Measurements from ENCODE around the gene BMX.

BMX gene

DNA sequence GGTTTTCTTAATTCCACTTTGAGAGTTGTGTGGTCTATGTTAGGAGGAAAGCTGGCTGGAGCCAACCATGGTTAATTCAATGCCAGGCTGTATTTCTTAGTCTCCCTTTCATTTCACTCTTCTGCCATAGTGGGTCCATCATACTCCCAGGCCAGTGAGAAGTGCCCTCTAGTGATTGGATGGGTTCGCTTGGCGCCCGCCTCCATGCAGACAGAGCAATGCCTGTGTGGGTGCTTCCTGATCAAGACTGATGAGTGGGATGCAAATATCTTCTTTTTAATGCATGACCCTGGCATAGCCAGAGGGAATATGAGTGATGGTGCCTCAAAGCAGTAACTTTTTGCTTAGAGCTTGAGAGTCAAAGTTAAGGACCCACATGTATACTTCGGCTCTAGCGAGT is 6.4 kb downstream of the BMX start:
- no peak for DNase-seq (ENCODE audit: low read depth)

DNA sequence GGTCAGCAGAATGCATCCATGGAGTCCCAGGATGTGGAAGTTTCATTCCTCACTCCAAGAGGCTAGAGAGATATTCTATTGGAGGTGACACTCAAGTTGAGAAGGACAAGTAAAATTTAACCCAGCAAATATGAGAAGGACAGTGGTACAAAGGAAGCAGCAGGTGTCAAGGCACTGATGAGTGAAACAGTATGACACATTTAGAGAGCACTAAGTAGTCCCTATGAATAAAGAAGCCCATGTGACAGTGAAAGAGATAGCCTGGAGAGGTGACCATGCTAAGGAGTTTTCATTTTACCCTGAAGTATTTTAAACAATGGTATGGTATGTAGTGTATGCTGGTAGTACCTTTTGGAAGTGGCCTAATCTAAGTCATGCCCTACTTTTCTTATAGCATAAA is 9.2 kb downstream of the BMX start:
- no peak for DNase-seq (ENCODE audit: low read depth)

DNA sequence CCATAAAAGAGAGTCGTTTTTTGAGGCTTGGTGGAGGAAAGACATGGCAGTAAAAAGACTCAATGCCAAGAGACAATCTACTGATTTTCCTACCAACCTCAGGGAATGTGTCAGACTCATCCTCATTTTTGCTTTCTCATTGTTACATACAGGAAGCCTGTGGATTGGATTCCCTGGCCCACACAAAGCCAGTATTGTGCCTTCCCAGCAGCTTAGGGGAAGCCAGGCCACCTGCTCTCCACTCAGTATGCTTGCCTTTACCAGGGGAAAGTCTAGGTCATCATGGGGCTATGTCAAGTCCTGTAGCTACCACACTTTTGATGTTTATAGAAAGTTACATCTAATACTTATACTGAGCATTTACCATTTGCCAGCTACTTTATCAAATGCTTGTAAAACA is 11.0 kb downstream of the BMX start:
- no peak for DNase-seq (ENCODE audit: low read depth)

DNA sequence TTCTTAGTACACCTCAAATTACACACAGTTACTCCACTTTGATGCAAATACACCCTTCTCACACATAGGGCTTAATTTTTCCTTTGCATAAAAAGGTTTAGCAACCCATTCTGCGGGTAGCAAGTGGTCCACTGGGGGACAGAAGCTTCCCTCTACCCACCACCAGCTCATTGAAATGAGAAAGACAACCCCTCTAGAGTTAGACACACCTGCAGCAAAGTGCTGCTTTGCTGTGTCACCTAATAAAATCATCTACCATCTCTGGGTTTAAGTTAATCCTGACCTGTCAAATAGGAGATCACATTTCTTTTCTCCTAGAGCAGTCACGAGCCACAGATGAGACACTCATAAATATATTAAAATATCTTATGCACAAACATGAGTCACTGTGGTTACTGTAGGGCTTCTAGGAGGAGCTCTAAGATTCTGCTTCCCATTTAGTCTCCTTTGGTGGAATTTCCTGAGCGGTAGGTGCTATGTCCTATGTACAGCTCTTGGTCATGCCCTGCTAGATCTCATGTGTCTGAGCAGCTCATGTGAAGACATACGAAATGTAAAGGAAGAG is 11.9 kb downstream of the BMX start:
- DNase-seq (ENCODE audit: low read depth) = no peak

DNA sequence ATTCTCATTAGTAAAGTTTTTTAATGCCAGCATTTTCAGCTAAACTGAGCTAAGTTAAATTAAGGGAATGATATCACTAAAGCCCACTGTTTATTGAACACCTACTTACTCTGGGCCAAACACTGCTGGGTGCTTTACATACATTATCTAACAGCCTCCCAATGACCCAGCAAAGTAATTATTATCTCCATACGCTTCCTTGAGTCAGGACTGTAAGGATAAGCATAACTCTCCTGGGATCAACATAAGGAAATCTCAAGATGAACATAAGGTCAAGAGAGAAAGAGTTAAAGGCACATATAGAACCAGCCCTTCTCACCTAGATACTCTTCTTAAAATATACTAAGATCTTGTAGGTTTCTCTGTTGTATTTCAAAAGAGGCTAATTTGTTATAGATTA is 13.7 kb downstream of the BMX start:
- DNase-seq (ENCODE audit: low read depth) = no peak

DNA sequence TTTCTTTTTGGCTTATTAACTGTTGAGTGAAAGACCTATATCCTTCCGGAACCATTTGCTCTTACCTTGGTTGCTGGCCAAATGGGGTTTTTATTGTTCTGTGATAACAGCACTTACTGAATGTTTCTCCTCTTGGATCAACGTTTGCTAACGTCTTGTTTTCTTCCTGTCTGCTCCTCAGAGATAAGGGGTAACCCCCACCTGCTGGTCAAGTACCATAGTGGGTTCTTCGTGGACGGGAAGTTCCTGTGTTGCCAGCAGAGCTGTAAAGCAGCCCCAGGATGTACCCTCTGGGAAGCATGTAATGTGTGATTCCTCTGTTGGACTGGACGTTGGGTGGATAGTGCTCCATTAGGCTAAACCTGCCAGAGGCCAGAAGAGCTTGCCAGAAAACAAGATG is 15.3 kb downstream of the BMX start:
- no peak for DNase-seq (ENCODE audit: low read depth)

DNA sequence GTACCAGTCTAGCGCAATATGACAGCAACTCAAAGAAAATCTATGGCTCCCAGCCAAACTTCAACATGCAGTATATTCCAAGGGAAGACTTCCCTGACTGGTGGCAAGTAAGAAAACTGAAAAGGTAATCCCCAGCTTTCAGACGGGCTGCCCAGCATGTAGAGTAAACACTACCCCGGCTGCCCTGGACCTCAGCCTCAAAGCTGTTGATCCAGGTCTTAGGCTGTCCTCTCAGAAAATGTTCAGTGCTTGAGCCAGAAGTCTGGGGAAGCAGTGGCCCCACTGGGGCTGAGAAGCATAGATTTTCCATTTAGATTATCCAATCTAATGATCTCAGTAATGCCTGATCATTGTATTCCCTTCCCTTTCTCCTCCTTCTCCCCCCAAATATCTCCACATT is 21.9 kb downstream of the BMX start:
- DNase-seq (ENCODE audit: low read depth) = no peak

DNA sequence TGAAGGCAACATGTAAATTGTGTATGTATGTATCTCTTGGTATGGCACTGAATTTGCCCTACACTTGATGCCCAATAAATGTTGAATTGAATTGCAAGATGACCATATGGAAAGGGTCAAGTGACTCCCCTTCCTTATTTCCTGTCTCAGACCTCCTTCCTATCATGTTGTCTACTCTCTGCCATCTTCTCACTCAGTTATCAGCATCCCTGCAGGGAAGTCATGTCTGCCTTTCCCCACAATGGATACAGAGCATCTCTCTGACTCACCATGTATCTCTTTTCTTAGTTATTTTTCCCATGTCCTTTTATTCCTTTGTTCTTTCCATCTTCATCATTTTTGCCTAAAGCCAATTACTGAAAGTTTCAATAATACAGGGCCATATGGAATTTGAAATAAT is 22.5 kb downstream of the BMX start:
- no peak for DNase-seq (ENCODE audit: low read depth)

DNA sequence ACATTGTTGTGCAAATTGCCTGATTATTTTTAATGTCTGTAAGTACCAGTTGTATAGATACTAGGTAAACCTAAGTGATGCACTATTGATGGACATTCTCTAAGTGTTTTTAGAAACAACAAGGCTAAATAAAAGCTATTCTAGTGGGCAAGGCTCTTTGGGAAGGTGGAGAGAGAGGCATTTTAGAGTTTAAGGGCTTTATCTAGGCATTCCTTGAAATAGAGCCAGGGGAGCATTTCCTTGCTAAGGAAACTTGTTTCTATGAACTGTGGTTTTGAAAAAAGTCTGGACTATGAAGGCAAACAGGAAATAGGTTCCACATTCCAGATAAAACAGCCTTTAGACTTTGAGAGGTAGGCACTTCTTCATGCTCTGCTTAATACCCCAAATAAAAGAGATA is 23.8 kb downstream of the BMX start:
- DNase-seq (ENCODE audit: low read depth) = peak; percentile 11

DNA sequence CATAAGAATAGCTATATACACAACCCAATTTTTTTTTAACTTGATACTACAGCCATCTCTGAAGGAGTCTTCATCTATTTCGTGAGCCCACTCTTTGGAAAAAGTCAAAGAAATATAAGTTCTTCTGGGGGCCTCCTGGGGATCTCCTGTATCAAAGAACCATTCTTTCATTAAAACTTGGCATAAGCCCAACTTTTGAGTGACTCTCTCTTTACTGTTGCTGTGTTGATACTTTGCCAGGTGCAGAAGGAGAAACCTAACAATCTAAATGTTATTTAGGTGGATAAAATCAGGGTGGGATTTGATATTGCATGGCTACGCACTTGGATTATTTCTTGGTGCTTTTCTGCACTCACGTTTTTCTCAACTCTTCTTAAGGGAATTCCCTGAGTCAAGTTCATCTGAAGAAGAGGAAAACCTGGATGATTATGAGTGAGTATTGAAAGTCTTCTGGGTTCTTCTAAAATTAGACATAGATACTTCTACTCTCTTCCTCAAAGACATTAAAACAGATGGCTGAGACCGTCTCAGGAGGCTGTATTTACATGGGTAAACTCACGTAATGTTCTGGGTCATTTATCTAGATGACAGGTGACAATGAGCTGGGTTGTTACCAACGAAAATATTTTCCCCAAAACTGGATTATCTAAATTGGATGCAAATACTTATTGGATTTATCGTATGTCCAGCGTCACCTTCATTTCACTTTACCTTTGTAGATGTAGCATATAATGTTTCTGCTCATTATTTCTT is 25.2 kb downstream of the BMX start:
- no peak for DNase-seq (ENCODE audit: low read depth)

DNA sequence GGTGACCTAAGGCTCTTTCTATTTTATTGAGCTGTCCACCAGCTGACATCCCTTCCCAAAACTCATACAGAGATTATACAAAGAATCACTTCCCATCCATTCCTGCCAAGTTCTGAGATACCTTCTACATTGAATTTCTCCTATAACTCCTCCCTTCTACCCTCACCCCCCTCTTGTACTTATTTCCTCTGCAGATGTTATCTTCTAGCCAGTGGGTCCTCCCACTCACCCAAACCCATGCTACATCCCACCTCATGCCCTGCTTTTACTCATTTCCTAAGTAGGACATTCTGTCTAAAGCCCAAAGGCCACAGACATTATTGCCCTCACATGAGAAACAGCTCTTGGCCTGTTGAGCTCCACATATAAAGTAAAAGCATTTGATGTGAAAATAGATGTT is 28.6 kb downstream of the BMX start:
- no peak for DNase-seq (ENCODE audit: low read depth)

DNA sequence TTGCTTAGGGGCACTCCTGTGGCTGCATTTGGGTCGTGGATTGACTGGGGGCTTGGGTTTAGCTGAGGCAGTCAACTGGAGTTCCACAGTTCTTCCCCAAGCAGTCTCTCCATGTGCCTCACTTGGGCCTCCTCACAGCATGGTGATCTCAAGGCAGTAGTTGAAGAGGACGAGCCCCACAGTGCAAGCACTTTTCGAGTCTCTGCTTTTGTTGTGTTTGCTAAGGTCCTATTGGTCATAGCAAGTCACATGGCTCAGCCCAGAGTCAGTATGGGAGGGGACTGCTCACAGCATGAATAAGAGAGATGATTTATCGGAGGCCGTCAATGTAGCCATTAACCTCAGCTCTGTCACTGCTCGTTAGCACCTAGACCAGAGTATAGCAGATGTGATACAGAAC is 29.7 kb downstream of the BMX start:
- no peak for DNase-seq (ENCODE audit: low read depth)

DNA sequence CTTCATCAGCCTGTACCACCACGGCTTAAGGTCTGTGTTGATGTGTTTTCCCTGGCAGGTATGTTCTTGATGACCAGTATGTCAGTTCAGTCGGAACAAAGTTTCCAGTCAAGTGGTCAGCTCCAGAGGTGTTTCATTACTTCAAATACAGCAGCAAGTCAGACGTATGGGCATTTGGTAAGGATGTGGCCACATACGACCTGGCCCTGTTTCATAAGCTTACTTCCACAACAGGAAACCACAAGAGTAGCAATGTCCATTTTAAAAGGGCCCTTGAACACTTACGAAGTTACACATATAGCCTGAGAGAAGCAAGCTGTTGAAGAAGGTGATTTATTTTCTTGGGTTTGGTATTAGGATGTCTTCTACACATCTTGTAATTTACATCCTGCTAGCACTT is 46.1 kb downstream of the BMX start:
- no peak for DNase-seq (ENCODE audit: low read depth)

DNA sequence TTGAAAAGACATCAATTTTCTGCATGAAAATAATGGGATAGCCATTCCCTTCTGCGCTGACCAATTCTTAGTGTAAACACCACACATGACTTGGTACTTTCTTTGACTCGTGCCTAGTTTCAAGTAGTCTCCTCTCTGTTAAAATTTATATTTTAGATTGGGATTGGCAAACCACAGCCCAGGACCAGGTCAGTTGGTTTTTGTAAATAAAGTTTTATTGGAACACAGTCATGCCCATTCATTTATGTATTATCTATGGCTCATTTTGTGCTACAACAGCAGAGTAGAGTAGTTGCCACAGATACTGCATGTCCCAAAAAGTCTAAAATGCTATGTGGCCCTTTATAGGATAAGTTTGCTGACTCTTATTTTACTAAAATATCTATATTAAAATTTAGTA is 46.7 kb downstream of the BMX start:
- DNase-seq (ENCODE audit: low read depth) = no peak

DNA sequence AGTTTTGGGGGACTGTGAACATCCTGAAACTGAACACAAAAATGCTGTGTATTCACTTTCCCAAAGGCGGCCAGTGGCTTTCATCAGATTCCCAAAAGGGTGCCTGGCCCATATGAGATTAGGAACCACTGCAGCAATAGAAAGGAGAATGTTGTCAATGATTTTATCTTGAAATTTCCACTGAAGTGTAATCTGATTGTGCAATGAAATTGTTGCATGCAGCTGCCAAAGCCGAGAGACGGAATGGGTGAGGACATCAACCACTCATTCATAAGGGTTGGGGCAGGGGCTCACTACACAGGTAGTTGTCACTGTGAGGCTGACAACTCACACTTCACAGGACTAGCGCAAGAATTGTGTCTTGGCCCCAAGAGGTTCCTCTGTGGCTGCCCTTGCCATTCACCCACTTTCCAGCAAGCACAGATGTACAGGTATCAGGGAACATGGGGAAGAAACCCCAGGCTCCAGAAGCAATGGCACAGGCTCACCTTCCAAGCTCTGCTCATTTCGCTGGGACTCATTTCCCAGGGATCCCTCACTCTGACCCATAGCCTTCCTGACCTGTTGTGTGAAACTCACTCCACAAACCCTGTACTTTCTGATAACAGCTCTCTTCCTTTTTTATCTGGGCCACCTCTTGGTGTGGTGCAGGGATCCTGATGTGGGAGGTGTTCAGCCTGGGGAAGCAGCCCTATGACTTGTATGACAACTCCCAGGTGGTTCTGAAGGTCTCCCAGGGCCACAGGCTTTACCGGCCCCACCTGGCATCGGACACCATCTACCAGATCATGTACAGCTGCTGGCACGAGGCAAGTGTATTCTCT is 48.8 kb downstream of the BMX start:
- DNase-seq (ENCODE audit: low read depth) = no peak

DNA sequence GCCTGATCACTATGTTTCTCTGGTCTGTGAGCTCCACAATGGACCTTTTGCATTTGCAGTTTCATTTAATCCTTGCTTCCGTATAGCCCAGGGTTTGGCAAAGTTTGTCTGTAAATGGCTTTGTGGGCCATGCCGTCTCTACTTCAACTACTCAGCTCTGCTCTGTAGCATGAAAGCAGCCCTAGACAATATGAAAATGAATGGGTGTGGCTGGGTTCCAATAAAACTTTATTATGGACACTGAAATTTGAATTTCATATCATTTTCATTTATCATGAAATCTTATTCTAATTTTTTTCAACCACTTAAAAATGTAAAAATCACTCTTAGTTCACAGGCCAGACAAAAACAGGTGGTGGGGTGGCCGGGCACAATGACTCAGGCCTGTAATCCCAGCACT is 58.6 kb downstream of the BMX start:
- DNase-seq (ENCODE audit: low read depth) = no peak

DNA sequence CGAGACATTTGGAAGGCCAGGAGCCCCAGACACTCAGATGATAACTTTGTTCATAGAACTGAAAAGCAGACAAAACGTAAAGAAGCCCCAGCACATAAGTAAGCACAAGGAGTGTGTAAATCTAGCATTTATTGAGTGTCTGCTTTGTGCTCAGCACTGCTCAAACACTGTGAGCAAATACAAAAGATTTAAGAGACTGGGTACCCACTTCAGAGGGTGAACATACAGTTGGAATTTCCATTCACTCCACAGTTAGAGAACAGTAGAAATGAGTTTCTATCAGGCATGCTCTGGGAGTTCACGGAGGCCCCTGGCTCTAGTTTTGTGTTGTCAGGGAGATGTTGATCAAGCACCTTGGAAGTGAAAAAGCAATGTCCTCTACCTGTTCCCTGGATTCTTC is 60.3 kb downstream of the BMX start:
- DNase-seq (ENCODE audit: low read depth) = no peak

DNA sequence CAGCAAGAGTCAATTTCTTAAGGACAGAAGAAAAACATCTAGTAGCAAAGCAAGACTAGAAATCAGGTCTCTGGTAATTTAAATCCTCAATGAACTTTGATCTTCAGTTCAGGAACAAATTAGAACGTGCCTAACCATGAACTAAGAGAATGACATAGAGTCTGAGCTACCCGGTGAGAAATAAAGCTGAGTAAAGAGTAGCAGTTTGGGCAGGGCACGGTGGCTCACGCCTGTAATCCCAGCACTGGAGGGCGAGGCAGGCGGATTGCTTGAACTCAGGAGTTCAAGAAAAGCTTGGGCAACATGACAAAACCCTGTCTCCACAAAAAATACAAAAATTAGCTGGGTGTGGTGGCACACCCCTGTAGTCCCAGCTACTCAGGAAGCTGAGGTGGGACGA is 62.4 kb downstream of the BMX start:
- DNase-seq (ENCODE audit: low read depth) = no peak

DNA sequence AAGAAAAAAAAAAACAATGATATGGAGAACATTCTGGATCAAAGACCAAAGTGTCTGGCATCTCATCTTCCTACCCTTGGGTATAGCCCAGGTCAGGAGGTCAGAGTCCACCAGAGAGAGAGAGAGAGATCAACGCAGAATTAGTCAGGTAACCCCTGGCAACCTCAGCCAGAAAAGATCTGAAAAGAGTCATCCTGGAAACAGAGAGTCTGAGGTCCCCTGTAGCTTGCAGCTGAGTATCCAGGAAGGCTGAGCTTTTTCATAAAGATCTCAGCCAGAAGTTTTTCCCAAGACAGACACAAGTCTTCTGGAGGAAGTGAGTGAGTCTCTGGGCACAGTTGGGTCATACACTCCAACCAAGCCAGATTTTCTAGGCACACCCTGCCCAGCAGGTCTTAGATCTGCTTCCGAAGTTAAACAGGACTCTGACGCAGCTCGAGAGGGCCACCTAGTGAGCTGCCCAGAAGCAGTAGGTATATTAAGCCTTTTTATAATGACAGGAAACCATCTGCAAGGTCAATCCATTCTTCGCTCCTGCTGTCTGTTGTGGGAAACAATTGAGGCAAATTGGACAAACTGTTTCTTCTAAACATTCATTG is 64.5 kb downstream of the BMX start:
- DNase-seq (ENCODE audit: low read depth) = peak; percentile 5

DNA sequence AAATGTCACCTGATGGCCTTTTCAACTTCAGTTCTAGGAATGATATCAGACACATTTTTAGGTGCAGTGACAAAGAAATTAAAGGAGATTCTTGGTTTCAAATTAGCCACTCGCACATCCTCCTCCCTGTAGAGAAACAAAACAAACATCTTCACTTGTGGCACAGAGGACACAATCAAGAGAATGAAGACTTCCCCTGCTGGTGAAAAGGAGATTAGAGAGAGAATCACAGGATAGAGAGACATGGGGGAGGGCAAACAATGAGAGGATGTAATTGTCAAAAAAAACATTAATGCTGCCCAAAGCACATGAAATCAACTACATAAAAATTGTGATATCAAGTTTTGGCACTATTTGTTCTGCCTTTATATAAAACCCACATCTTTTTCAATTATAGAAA is 65.6 kb downstream of the BMX start:
- DNase-seq (ENCODE audit: low read depth) = no peak

DNA sequence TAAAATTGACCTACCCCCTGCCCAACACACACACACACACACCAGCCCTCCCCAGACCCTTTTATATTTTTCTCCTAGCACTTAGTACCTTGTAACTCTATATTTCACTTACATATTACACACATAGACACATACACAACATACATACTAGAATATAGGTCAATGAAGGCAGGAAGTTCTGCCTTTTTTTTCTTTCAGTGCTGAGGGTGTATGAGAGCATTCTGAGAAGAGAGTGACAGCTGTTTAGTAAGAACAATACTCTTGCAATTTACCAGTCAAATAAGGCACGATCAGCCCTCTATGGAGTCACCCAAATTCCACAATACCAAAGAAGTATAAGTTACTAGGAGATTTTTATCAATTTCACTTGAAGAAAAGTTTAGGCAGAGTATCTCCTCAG is 66.7 kb downstream of the BMX start:
- DNase-seq (ENCODE audit: low read depth) = no peak

DNA sequence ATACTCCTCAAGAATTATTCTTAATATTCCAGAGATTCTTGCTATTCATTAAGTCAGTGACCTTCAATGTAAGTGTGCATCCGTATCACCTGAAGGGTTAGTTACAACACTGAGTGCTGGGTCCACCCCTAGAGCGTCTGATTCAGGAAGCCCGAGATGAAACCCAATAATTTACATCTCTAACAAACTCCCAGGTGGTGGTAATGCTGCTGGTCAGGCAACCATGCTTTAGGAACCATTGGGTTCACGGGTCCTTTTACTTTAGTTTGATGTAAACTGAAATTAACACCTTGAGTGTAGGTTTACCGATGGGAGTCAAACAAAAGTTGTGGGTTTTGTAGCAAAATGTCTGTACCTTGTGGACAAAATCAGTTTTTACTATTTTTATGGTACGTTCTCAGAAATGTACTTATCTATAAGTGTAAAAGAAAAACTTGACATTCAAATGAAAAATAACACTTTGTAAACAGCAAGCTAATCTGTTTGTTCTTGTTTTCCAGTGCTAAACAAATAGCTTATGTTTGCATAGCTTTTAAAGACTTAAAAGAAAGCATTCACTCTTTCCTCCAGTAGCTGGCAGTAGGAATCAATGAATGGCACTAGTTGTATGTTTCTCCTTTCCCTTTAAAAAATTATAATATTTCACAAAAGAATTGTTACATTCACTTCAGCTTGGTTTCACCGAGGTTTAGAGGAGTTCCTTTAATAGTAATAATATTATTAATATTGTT is 67.4 kb downstream of the BMX start:
- DNase-seq (ENCODE audit: low read depth) = no peak
